Ovary (tissue), 9 donors: ENCODE results near the gene BRAT1. TPM values are rescaled to one million over a fixed set of nuclear protein-coding genes. Genes with fewer than 3 reads are reported as not detected.

ENCODE experiments used
- DNase-seq, 5 donors: peaks; one replicate each; pipeline ENCODE4 v3.0.0-alpha.2; 2019 to 2020
- H3K27ac ChIP-seq, 2 donors: fragments of 200-600 bp; one replicate each; pipeline versions ENCODE4 v1.5.1 to v1.8.0; 2019 to 2022
- H3K27me3 ChIP-seq: fragments of 200-600 bp; one replicate; pipeline ENCODE4 v1.8.0; 2022
- H3K36me3 ChIP-seq: fragments of 200-600 bp; sonication (generic); one replicate; pipeline ENCODE4 v1.5.1; 2019
- H3K4me1 ChIP-seq: one replicate; pipeline ENCODE4 v1.8.1; 2013; ENCODE audit warnings: mild to moderate bottlenecking, moderate library complexity; ENCODE audit not compliant: insufficient read depth
- H3K4me3 ChIP-seq: fragments of 200-600 bp; sonication (generic); one replicate; pipeline ENCODE4 v1.5.1; 2017
- H3K9me3 ChIP-seq, 2 donors: fragments of 200-600 bp in 1 of 2; sonication (generic) in 1 of 2; one replicate each; pipeline versions ENCODE4 v1.5.1 to v1.8.1; 2013 to 2019; ENCODE audit warnings: mild to moderate bottlenecking in 1 of 2, moderate library complexity in 1 of 2
- EP300 ChIP-seq: sonication (generic); formaldehyde crosslinking; IDR thresholded peaks from one replicate; pipeline ENCODE4 v1.6.1; 2017; ENCODE audit warnings: antibody characterized with exemption
- POLR2A ChIP-seq: fragments of 450-650 bp; IDR thresholded peaks from one replicate; pipeline ENCODE4 v1.6.1; 2017; ENCODE audit warnings: antibody characterized with exemption, mild to moderate bottlenecking, moderate library complexity
- WGBS, 3 donors: extraction: QIAGEN DNeasy Blood & Tissue Kit in 1 of 3; methylation state at CpG; one replicate each; pipeline versions ENCODE4 v1.1.5 to v1.1.7; 2013 to 2017; 5-methylcytosine and 5-hydroxymethylcytosine counted together
- intact Hi-C, 4 donors: fragments of 100-400 bp; cut with DNase I; formaldehyde crosslinking; loops; one replicate each; pipeline versions ENCODE4 v1.11.0 to v1.15.1; 2022 to 2023
- polyA plus RNA-seq, 2 donors: library from polyadenylated mRNA; stranded (reverse); fragments of 200-250 nt in 1 of 2; fragments of 350-450 nt in 1 of 2; fragmentation: Illumina TruSeq in 1 of 2; extraction: RNeasy Lipid Tissue Mini Kit (QIAGEN cat#74804) in 1 of 2; gene quantifications; one replicate each; pipeline ENCODE4 v1.2.3, GENCODE V29; 2013 to 2014
- total RNA-seq, 7 donors: library from RNA; depleted of rRNA in 2 of 7; stranded (reverse); fragments of >200 nt in 2 of 7; fragmentation: NEBNext Ultra II Directional in 3 of 7; extraction: Animal tissue kit (Norgen Biotek cat#: 25700) in 3 of 7; gene quantifications; one replicate each; pipeline versions ENCODE4 v1.1.0 to v1.2.4, GENCODE V29; 2016 to 2023
- TF ChIP-seq, protein P1 (sequence below), 3 donors: fragments of 450-650 bp in 2 of 3; fragments of 200-600 bp in 1 of 3; IDR thresholded peaks; one replicate each; pipeline versions ENCODE4 v1.5.1 to v1.8.0; 2016 to 2022; ENCODE audit warnings: antibody characterized with exemption in 3 of 3, mild to moderate bottlenecking in 1 of 3
- donor health status: DM: no; HTN: no; CAD: no; lungs with moderate emphysema.
- donor health status: DM: no; HTN: no; CAD: no.
- donor health status: Bipolar disorder and iron deficiency.
- donor health status: DM: yes; HTN: yes; CAD: no.
- donor health status: DM: no; HTN: no; CAD: no.
- donor health status: DM: yes; HTN: yes; CAD: no.

BRAT1 gene
- total and polyA plus RNA-seq, 9 donors: 1.3 to 39.1 (median 30.2) TPM

DNA sequence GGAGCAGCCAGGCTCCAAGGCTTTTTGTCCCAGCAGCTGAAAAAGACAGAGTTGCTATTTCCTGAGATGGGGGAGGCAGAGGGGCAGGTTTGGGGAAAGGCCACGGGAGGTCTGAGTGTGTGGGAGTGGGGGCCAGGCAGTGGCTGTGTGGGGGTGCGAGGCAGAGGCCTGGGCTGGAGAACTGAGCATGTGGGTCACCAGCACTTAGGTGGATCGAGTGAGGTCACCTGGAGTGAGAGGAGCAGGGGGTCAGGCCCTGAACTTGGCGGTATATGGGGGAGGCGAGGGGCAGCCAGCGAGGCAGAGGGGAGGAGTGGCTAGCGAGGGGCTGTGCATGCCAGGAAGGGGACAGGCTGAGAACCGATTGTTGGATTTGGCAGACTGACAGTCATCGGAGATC, 31.8 kb upstream of the BRAT1 start:
- H3K36me3 ChIP-seq: no peaks in the 10 kb centered on the region
- WGBS, 3 donors: 74 to 80% (median 77%) methylated on average over 9 of the region's 9 CpGs
- intact Hi-C loops: no loop called here

DNA sequence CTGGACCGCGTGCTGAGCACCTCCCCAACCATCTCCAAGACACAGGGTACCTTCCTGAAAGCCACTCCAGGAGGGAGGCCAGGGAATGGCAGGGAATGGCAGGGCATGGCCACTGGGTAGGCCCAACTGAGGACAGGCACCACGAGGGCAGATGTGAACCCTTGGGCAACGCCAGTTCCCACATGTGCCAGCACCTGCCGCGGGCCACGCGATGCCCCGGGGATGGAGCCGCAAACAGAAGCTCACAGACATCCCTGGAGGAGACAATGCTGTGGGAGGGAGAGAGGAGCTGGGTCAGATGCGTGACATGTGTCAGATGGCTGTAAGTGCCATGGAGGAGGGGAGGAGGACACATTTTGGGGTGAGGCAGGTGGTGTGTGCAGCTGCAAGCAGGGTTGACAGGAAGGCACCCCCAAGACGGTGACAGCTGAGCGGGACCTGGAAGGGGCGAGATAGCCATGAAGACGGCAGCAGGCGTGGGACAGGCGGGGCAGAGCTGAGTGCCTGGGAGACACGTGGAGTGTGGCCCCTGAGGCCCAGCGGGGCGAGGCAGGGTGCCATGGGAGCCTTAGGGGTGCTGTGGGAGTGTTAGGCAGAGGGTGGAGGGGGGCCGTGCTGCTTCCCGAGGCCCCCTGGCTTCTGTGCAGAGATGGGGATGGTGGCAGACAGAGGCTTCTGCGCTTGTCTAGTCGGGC, 31.1 kb upstream of the BRAT1 start:
- Histone ChIP-seq H3K9me3 (no peaks in the 10 kb centered on the region), H3K27ac (no peak overlapping the region), H3K4me3 (no peak overlapping the region), H3K27me3 (no peaks in the 10 kb centered on the region), H3K36me3 (no peaks in the 10 kb centered on the region), H3K4me1 (no peaks in the 10 kb centered on the region)
- WGBS, 3 donors: 83 to 87% (median 84%) methylated on average over 24 of the region's 24 CpGs
- TF ChIP-seq, protein P1, sequence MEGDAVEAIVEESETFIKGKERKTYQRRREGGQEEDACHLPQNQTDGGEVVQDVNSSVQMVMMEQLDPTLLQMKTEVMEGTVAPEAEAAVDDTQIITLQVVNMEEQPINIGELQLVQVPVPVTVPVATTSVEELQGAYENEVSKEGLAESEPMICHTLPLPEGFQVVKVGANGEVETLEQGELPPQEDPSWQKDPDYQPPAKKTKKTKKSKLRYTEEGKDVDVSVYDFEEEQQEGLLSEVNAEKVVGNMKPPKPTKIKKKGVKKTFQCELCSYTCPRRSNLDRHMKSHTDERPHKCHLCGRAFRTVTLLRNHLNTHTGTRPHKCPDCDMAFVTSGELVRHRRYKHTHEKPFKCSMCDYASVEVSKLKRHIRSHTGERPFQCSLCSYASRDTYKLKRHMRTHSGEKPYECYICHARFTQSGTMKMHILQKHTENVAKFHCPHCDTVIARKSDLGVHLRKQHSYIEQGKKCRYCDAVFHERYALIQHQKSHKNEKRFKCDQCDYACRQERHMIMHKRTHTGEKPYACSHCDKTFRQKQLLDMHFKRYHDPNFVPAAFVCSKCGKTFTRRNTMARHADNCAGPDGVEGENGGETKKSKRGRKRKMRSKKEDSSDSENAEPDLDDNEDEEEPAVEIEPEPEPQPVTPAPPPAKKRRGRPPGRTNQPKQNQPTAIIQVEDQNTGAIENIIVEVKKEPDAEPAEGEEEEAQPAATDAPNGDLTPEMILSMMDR (IDR thresholded peaks at IDR 0.05): no peak
- no peak for TF ChIP-seq EP300
- TF ChIP-seq POLR2A: no peak
- DNase-seq: no peak
- intact Hi-C loops: no loop called here

More for the DNA sequence above, 31.8 kb upstream of the BRAT1 start:
- no peak for TF ChIP-seq EP300
- TF ChIP-seq POLR2A: no peak
- TF ChIP-seq, protein P1 (IDR thresholded peaks at IDR 0.05): no peak
- no peak for DNase-seq
- H3K9me3 ChIP-seq: no peaks in the 10 kb centered on the region
- no peak overlapping the region for H3K4me3 ChIP-seq
- no peaks in the 10 kb centered on the region for H3K4me1 ChIP-seq
- H3K27me3 ChIP-seq: no peaks in the 10 kb centered on the region
- no peak overlapping the region for H3K27ac ChIP-seq

DNA sequence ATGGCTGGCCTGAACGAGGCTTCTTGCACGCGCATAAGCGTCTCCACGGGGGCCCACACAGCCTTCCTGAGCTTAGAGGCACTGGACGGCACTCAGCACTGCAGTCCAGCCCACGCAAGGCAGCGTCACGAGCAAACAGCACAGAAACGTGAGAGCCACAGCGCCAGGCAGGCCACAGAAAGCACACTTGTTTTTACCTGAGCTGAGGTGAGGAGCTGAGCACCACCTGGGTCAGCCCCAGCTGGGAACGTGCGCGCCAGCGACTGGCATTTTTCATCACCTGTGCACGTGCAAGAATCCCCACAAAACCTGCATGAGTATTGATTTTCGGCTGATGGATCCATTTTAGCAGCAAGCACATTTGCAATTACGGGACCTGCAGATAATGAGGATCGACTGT, 30.1 kb upstream of the BRAT1 start:
- H3K27me3 ChIP-seq: no peaks in the 10 kb centered on the region
- H3K27ac ChIP-seq: no peak overlapping the region
- no peak for DNase-seq
- no peaks in the 10 kb centered on the region for H3K4me1 ChIP-seq
- WGBS, 3 donors: 87 to 89% (median 88%) methylated on average over 19 of the region's 19 CpGs
- intact Hi-C loops: no loop called here
- no peak overlapping the region for H3K4me3 ChIP-seq
- H3K9me3 ChIP-seq: no peaks in the 10 kb centered on the region
- TF ChIP-seq POLR2A (no peak), EP300 (no peak)
- TF ChIP-seq, protein P1 (IDR thresholded peaks at IDR 0.05): no peak
- H3K36me3 ChIP-seq: no peaks in the 10 kb centered on the region

DNA sequence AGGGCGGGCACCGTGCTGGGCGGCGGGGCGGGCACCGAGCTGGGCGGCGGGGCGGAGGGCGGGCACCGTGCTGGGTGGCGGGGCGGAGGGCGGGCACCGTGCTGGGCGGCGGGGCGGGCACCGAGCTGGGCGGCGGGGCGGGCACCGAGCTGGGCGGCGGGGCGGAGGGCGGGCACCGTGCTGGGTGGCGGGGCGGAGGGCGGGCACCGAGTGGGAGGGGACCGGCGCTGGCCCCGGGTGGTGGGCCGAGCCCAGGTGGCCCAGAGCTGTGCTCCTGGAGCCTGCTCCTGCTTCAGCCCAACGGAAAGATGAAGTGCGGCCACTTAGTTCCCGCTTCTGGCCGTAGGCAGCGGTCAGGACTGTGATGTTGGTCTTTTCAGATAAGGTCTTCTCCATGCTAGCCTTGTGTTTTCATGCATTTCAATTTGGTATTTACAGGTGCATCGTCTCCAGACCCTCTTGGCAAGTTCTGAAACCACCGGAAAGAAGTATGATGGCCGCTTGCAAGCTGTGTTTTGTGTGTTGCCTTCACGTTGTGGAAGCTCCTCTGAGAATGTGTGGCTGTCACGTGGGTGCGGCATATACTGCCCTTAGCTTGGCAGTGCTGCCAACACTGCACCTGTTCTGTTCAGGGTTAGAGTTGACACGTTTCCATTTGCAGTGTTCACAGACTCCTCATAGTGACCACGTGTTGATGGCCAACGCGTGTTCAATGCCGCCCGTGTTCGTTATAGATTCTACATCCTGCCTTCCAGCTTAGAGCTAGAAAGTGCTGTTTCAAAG, 28.7 kb upstream of the BRAT1 start:
- 92 to 94% (median 92%) methylated on average over 26 to 45 of the region's 54 CpGs for WGBS, 3 donors
- no peak for DNase-seq
- TF ChIP-seq, protein P1 (IDR thresholded peaks at IDR 0.05): no peak
- no peak for TF ChIP-seq EP300
- no peak for TF ChIP-seq POLR2A
- intact Hi-C loops: loop anchor here in 1 of 4 donors (1.0 kb wide), 1 partner anchor 61 kb away; no protein-coding TSS in a partner anchor
- Histone ChIP-seq H3K9me3 (no peaks in the 10 kb centered on the region), H3K4me3 (no peak overlapping the region), H3K36me3 (no peaks in the 10 kb centered on the region), H3K27ac (no peak overlapping the region), H3K27me3 (no peaks in the 10 kb centered on the region), H3K4me1 (no peaks in the 10 kb centered on the region)
